Gastrocnemius medialis (tissue), 4 donors: Measurements from ENCODE around the gene WTAP.

Experiments used
- CTCF ChIP-seq, 5 experiments: fragments of 450-650 bp in 3 of 5; fragments of 200-600 bp in 2 of 5; sonication (generic) in 2 of 5; IDR thresholded peaks in 4 of 5; conservative IDR thresholded peaks in 1 of 5; 1 replicate in 4 of 5; 2 replicates in 1 of 5; pipeline ENCODE4 v1.5.1; 2016 to 2019; ENCODE audit warnings: antibody characterized with exemption in 5 of 5, mild to moderate bottlenecking in 3 of 5, moderate library complexity in 3 of 5
- POLR2A ChIP-seq, 2 donors: fragments of 450-650 bp; IDR thresholded peaks; one replicate each; pipeline ENCODE4 v1.6.1; 2017; ENCODE audit warnings: antibody characterized with exemption in 2 of 2, mild to moderate bottlenecking in 2 of 2, moderate library complexity in 2 of 2

GRCh38 chr6:159761873-159762680, 34.8 kb downstream of the WTAP start, which contains the start of gene ACAT2:
- TF ChIP-seq CTCF (IDR thresholded peaks at IDR 0.05 in 4 of 5, conservative IDR thresholded peaks at IDR 0.05 in 1 of 5) (peak in 2 of 5 experiments; percentile 8 to 40), POLR2A (IDR thresholded peaks at IDR 0.05) (peak; percentile 47 to 68)
